Aorta (tissue), 5 donors: ENCODE data around the gene KPNA5. TPM values are rescaled to one million over a fixed set of nuclear protein-coding genes. Genes with fewer than 3 reads are reported as not detected.
"Not testable (repeated sequence)": the region's sequence is repeated elsewhere in the genome, so short reads cannot be mapped to it uniquely, and the experiment has no call there.

Source experiments
- ATAC-seq: fragments of 200-7000 bp; cut with Tn5 transposase; one replicate; pipeline ENCODE4 v1.9.1; 2022; ENCODE audit warnings: moderate library complexity; ENCODE audit not compliant: low FRiP score
- DNase-seq, 2 donors: peaks; one replicate each; pipeline ENCODE4 v3.0.0-alpha.2; 2020
- H3K27ac ChIP-seq, 2 donors: one replicate each; pipeline ENCODE4 v1.5.1; 2013; ENCODE audit warnings: low read length in 2 of 2, mild to moderate bottlenecking in 2 of 2, moderate library complexity in 2 of 2, control low read depth in 1 of 2, inconsistent platforms in 1 of 2, low read depth in 1 of 2
- H3K27me3 ChIP-seq, 2 donors: one replicate each; pipeline ENCODE4 v1.6.1; 2013; ENCODE audit warnings: control low read depth in 1 of 2, low read length in 1 of 2, mild to moderate bottlenecking in 1 of 2, moderate library complexity in 1 of 2; ENCODE audit not compliant: insufficient read depth in 2 of 2, control insufficient read depth in 1 of 2
- H3K36me3 ChIP-seq, 2 donors: one replicate each; pipeline ENCODE4 v1.6.1; 2013; ENCODE audit warnings: control low read depth in 1 of 2, low read length in 1 of 2, mild to moderate bottlenecking in 1 of 2; ENCODE audit not compliant: insufficient read depth in 2 of 2, control insufficient read depth in 1 of 2
- H3K4me1 ChIP-seq, 2 donors: one replicate each; pipeline ENCODE4 v1.6.1; 2013; ENCODE audit warnings: low read length in 2 of 2, control low read depth in 1 of 2, mild to moderate bottlenecking in 1 of 2, moderate library complexity in 1 of 2; ENCODE audit not compliant: insufficient read depth in 2 of 2, control insufficient read depth in 1 of 2
- H3K4me3 ChIP-seq, 2 donors: one replicate each; pipeline ENCODE4 v1.5.1; 2013; ENCODE audit warnings: low read length in 2 of 2, control low read depth in 1 of 2, mild to moderate bottlenecking in 1 of 2
- H3K9me3 ChIP-seq: one replicate; pipeline ENCODE4 v1.6.1; 2013; ENCODE audit warnings: mild to moderate bottlenecking, low read length; ENCODE audit not compliant: control insufficient read depth
- WGBS, 2 donors: extraction: QIAGEN DNeasy Blood & Tissue Kit; methylation state at CpG; one replicate each; pipeline ENCODE4 v1.1.7; 2013; 5-methylcytosine and 5-hydroxymethylcytosine counted together
- intact Hi-C, 2 donors: fragments of 100-400 bp; cut with DNase I; formaldehyde crosslinking; loops; one replicate each; pipeline versions ENCODE4 v1.14.2 to v1.15.0; 2022
- polyA plus RNA-seq, 2 donors: library from polyadenylated mRNA; stranded (reverse); fragments of 200-250 nt; gene quantifications; one replicate each; pipeline ENCODE4 v1.2.3, GENCODE V29; 2013
- total RNA-seq, 2 donors: library from RNA; stranded (reverse); fragmentation: NEBNext Ultra II Directional; extraction: Animal tissue kit (Norgen Biotek cat#: 25700); gene quantifications; one replicate each; pipeline ENCODE4 v1.2.1, GENCODE V29; 2021
- donor health status: healthy with polysubstance abuse.
- donor health status: Bipolar disorder and iron deficiency.
- donor health status: DM: no; HTN: no; CAD: no.
- donor health status: DM: no; HTN: no; CAD: no.
- donor health status: DM: yes; HTN: yes; CAD: no.

Gene KPNA5
- total and polyA plus RNA-seq, 4 donors: 3.4 to 21.7 (median 11.3) TPM

DNA sequence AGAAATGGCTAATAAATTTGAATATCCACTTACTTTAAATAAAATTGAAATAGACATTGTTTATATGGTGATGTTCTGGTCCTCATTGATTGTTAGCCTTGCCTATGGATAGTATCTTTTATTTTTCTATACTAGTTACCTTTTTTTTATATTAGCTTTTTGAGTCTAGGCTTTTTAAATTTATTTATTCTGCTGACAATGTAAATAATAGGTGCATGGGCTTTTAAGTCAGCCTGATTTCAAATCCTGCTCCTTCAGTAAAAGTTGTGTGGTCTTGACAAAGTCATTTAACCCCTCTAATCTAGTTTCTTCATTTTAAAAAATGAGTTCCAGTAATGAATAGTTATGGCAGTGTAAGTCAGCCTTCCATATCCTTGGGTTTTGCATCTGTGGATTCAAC is 45.9 kb downstream of the KPNA5 start:
- DNase-seq: no peak
- H3K36me3 ChIP-seq: peaks cover 0 to 2% of the 10 kb centered on the region in 2 donors
- H3K27me3 ChIP-seq: no peaks in the 10 kb centered on the region
- H3K4me3 ChIP-seq: no peak overlapping the region
- intact Hi-C loops: no loop called here
- ATAC-seq: no peak
- H3K4me1 ChIP-seq: no peaks in the 10 kb centered on the region
- no peak overlapping the region for H3K27ac ChIP-seq
- H3K9me3 ChIP-seq: no peaks in the 10 kb centered on the region

DNA sequence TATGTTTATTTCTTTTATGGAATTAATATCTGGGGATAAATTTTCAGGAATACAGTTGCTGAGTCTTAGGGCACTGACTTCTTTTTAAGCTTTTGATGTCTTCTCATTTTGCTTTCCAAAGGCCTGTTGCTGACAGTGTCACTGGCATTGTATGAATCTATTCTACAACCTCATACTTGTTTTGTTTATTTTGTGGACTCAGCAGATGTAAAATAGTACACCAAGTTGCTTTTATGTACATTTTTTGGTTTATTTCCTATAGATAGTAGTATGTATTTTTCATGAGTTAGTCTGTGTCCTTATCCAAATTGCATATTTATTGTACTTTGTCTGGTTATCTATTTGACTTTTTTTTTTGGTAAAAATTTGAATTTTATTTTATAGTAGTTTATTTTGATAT is 49.5 kb downstream of the KPNA5 start:
- Histone ChIP-seq H3K27me3 (no peaks in the 10 kb centered on the region), H3K27ac (no peak overlapping the region), H3K4me1 (no peaks in the 10 kb centered on the region), H3K9me3 (no peaks in the 10 kb centered on the region), H3K4me3 (no peak overlapping the region), H3K36me3 (no peaks in the 10 kb centered on the region)
- no peak for ATAC-seq
- no peak for DNase-seq
- intact Hi-C loops: no loop called here

DNA sequence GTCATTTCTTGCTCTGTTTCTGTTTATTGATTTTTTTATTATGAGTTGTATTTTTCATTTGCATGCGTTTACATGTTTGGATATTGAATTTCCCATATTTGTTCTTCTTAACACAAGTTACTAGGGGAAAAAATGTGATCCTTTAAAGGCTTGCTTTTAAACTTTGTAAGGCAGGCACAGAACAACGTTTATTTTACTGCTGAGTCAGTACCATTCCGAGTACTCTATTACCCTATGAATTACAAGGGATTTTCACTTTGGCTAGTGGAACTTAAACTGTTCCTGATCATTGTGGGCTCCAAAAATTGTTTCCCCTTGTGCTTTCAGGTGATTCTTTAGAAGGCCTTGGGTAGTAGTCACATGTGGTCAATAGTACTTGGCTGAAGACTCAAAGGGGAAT is 56.0 kb downstream of the KPNA5 start:
- H3K9me3 ChIP-seq: peaks cover 1% of the 10 kb centered on the region
- no peaks in the 10 kb centered on the region for H3K27me3 ChIP-seq
- intact Hi-C loops: no loop called here
- peaks cover 0 to 2% of the 10 kb centered on the region in 2 donors for H3K36me3 ChIP-seq
- H3K4me3 ChIP-seq: no peak overlapping the region
- H3K4me1 ChIP-seq: no peaks in the 10 kb centered on the region
- 89 to 95% methylated on average over 3 of the region's 3 CpGs for WGBS, 2 donors
- ATAC-seq: no peak
- no peak for DNase-seq
- no peak overlapping the region for H3K27ac ChIP-seq

- H3K9me3 ChIP-seq, DNase-seq, H3K4me3 ChIP-seq, H3K27me3 ChIP-seq, H3K4me1 ChIP-seq, H3K27ac ChIP-seq, H3K36me3 ChIP-seq, intact Hi-C loops, ATAC-seq: not testable (repeated sequence)
- WGBS, 2 donors: 90 to 92% methylated on average over 3 of the region's 3 CpGs
Observed at GRCh38 chr6:116740486-116740885, 59.5 kb downstream of the KPNA5 start.

- 81 to 85% methylated on average over 1 of the region's 1 CpG for WGBS, 2 donors
- Histone ChIP-seq H3K27me3 (no peaks in the 10 kb centered on the region), H3K36me3 (peaks cover 0 to 2% of the 10 kb centered on the region in 2 donors), H3K27ac (no peak overlapping the region), H3K9me3 (peaks cover 1% of the 10 kb centered on the region), H3K4me1 (no peaks in the 10 kb centered on the region), H3K4me3 (no peak overlapping the region)
- DNase-seq (no peak), ATAC-seq (no peak)
- intact Hi-C loops: no loop called here
Observed at GRCh38 chr6:116741571-116741970, 60.6 kb downstream of the KPNA5 start.

DNA sequence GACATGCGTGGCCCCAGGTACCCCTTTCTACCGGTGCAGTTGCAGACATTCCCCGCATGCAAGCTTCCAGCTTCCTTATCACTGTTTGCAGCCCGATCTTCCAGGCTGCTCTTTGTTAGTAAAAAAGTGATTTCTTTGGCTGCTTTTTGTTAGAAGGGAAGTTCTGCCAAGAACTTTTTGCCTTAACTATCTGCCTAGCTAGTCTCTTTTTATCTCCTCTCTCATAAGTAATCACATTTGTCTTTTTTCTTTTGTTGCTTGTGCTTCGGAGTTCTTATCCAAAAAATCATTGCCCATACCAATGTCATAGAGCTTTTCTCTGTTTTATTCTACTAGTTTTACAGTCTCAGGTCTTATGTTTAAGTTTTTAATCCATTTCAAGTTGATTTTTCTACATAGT is 64.2 kb downstream of the KPNA5 start:
- Histone ChIP-seq H3K36me3 (no peaks in the 10 kb centered on the region), H3K4me3 (no peak overlapping the region), H3K27me3 (no peaks in the 10 kb centered on the region), H3K9me3 (no peaks in the 10 kb centered on the region), H3K27ac (no peak overlapping the region), H3K4me1 (no peaks in the 10 kb centered on the region)
- intact Hi-C loops: no loop called here
- ATAC-seq (no peak), DNase-seq (no peak)
- WGBS, 2 donors: 56 to 65% methylated on average over 5 of the region's 5 CpGs

DNA sequence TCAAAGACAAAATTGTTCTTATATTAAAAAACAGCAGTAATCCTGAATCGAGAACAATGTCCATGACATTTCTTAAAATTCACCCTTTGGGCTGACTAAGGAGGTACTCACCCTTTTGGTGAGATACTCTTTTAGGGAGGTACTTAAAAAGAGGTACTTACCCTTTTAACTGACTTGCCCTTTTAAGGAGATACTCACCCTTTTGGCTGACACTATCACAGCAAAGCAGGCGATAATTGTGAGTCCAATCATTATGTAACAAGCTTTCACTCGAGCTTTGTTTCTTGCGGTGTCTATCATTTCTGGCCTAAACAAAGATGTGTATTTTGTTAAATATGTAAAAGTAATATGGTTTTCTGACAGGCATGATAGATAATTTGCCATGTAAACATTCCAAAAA is 80.8 kb downstream of the KPNA5 start:
- ATAC-seq (no peak), DNase-seq (no peak)
- Histone ChIP-seq H3K4me1 (no peaks in the 10 kb centered on the region), H3K27me3 (no peaks in the 10 kb centered on the region), H3K4me3 (no peak overlapping the region), H3K36me3 (no peaks in the 10 kb centered on the region), H3K27ac (no peak overlapping the region), H3K9me3 (no peaks in the 10 kb centered on the region)
- intact Hi-C loops: no loop called here
- WGBS, 2 donors: 54 to 61% methylated on average over 4 of the region's 4 CpGs

GRCh38 chr6:116762235-116762634 is 81.2 kb downstream of the KPNA5 start:
- Histone ChIP-seq H3K36me3 (no peaks in the 10 kb centered on the region), H3K27ac (no peak overlapping the region), H3K4me3 (no peak overlapping the region), H3K9me3 (no peaks in the 10 kb centered on the region), H3K27me3 (no peaks in the 10 kb centered on the region), H3K4me1 (no peaks in the 10 kb centered on the region)
- 85 to 94% methylated on average over 1 of the region's 1 CpG for WGBS, 2 donors
- intact Hi-C loops: no loop called here
- ATAC-seq (no peak), DNase-seq (no peak)

DNA sequence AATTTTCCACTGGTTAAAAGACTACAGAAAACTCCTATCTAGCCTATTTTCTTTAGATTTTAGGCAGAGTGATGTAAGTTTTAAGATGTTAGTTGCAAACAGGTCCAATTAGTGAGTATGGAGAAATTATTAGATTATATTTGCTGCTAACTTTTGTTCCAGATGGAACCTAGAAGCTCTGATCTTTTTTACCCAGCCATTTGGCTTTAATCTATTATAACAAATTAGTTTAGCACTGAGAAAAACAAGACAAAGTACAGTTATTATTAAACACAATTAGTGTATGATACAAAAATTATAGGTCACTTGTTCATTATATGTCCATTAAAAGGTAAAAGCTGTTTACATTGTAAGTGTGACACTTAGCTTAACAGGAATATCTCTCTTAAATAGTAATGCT is 82.0 kb downstream of the KPNA5 start:
- no peaks in the 10 kb centered on the region for H3K4me1 ChIP-seq
- H3K27me3 ChIP-seq: no peaks in the 10 kb centered on the region
- H3K36me3 ChIP-seq: no peaks in the 10 kb centered on the region
- no peak for ATAC-seq
- no peak overlapping the region for H3K27ac ChIP-seq
- H3K9me3 ChIP-seq: no peaks in the 10 kb centered on the region
- no peak for DNase-seq
- no peak overlapping the region for H3K4me3 ChIP-seq
- intact Hi-C loops: no loop called here
